HEK293 (cell line): ENCODE measurements around the gene DPM2.

Experiments
- BCL11B ChIP-seq: fragments of 450-650 bp; formaldehyde crosslinking; IDR thresholded peaks from 2 replicates; pipeline ENCODE4 v1.5.1; 2016; ENCODE audit warnings: low read depth, missing biosample characterization, missing genetic modification characterization
- KLF10 ChIP-seq: fragments of 450-650 bp; IDR thresholded peaks from 2 replicates; pipeline ENCODE4 v1.5.1; 2018; ENCODE audit warnings: missing biosample characterization, mild to moderate bottlenecking, missing genetic modification characterization
- PRDM1 ChIP-seq: fragments of 450-650 bp; formaldehyde crosslinking; IDR thresholded peaks from 2 replicates; pipeline ENCODE4; 2016; ENCODE audit warnings: missing biosample characterization, missing genetic modification characterization
- SCRT2 ChIP-seq: fragments of 450-650 bp; formaldehyde crosslinking; IDR thresholded peaks from 2 replicates; pipeline ENCODE4 v1.5.1; 2016; ENCODE audit warnings: missing biosample characterization, missing genetic modification characterization
- SETDB1 ChIP-seq: IDR thresholded peaks from one replicate; pipeline ENCODE4 v1.6.1; 2017; ENCODE audit warnings: mild to moderate bottlenecking, low read length, moderate library complexity, mixed read lengths; ENCODE audit not compliant: insufficient read length
- ZBTB20 ChIP-seq: fragments of 450-650 bp; formaldehyde crosslinking; IDR thresholded peaks from 2 replicates; pipeline ENCODE4 v1.5.1; 2016; ENCODE audit warnings: missing biosample characterization, missing genetic modification characterization
- ZBTB48 ChIP-seq: fragments of 450-650 bp; formaldehyde crosslinking; IDR thresholded peaks from 2 replicates; pipeline ENCODE4 v1.5.1; 2016; ENCODE audit warnings: missing biosample characterization, missing genetic modification characterization
- ZBTB6 ChIP-seq: fragments of 450-650 bp; formaldehyde crosslinking; IDR thresholded peaks from 2 replicates; pipeline ENCODE4 v1.5.1; 2017; ENCODE audit warnings: missing biosample characterization, missing genetic modification characterization
- ZFHX2 ChIP-seq: fragments of 450-650 bp; formaldehyde crosslinking; conservative IDR thresholded peaks from 2 replicates; pipeline ENCODE4 v1.5.1; 2016; ENCODE audit warnings: missing biosample characterization, missing genetic modification characterization
- ZNF10 ChIP-seq: fragments of 450-650 bp; formaldehyde crosslinking; IDR thresholded peaks from 2 replicates; pipeline ENCODE4 v1.5.1; 2017; ENCODE audit warnings: missing biosample characterization, missing genetic modification characterization
- ZNF16 ChIP-seq: fragments of 450-650 bp; formaldehyde crosslinking; IDR thresholded peaks from 2 replicates; pipeline ENCODE4 v1.5.1; 2016; ENCODE audit warnings: low read depth, missing biosample characterization, missing genetic modification characterization
- ZNF184 ChIP-seq: fragments of 450-650 bp; IDR thresholded peaks from 2 replicates; pipeline ENCODE4 v1.5.1; 2018; ENCODE audit warnings: missing biosample characterization, mild to moderate bottlenecking, missing genetic modification characterization
- ZNF19 ChIP-seq: fragments of 450-650 bp; formaldehyde crosslinking; IDR thresholded peaks from 2 replicates; pipeline ENCODE4; 2016; ENCODE audit warnings: missing biosample characterization, missing genetic modification characterization, low read depth
- ZNF248 ChIP-seq: fragments of 450-650 bp; formaldehyde crosslinking; IDR thresholded peaks from 2 replicates; pipeline ENCODE4 v1.5.1; 2017; ENCODE audit warnings: missing biosample characterization, missing genetic modification characterization
- ZNF26 ChIP-seq: fragments of 450-650 bp; formaldehyde crosslinking; IDR thresholded peaks from 2 replicates; pipeline ENCODE4 v1.5.1; 2016; ENCODE audit warnings: missing biosample characterization, missing genetic modification characterization
- ZNF404 ChIP-seq: fragments of 450-650 bp; formaldehyde crosslinking; IDR thresholded peaks from 2 replicates; pipeline ENCODE4 v1.5.1; 2017; ENCODE audit warnings: missing biosample characterization, missing genetic modification characterization
- ZNF571 ChIP-seq: fragments of 450-650 bp; formaldehyde crosslinking; IDR thresholded peaks from 2 replicates; pipeline ENCODE4 v1.5.0; 2017; ENCODE audit warnings: missing biosample characterization, missing genetic modification characterization
- ZNF596 ChIP-seq: fragments of 450-650 bp; IDR thresholded peaks from 2 replicates; pipeline ENCODE4 v1.5.0; 2018; ENCODE audit warnings: missing biosample characterization, mild to moderate bottlenecking, missing genetic modification characterization, moderate library complexity
- ZNF629 ChIP-seq: fragments of 450-650 bp; formaldehyde crosslinking; IDR thresholded peaks from 2 replicates; pipeline ENCODE4 v1.5.1; 2017; ENCODE audit warnings: missing biosample characterization, missing genetic modification characterization
- ZNF701 ChIP-seq: fragments of 450-650 bp; formaldehyde crosslinking; IDR thresholded peaks from 2 replicates; pipeline ENCODE4 v1.5.1; 2016; ENCODE audit warnings: missing biosample characterization, missing genetic modification characterization
- ZNF76 ChIP-seq: fragments of 450-650 bp; formaldehyde crosslinking; IDR thresholded peaks from 2 replicates; pipeline ENCODE4; 2016; ENCODE audit warnings: low read depth, missing biosample characterization, missing genetic modification characterization, borderline replicate concordance
- ZNF791 ChIP-seq: fragments of 450-650 bp; formaldehyde crosslinking; IDR thresholded peaks from 2 replicates; pipeline ENCODE4 v1.5.1; 2016; ENCODE audit warnings: missing biosample characterization, missing genetic modification characterization
- ZSCAN16 ChIP-seq: fragments of 450-650 bp; formaldehyde crosslinking; IDR thresholded peaks from 2 replicates; pipeline ENCODE4 v1.5.1; 2016; ENCODE audit warnings: missing biosample characterization, missing genetic modification characterization
- TF ChIP-seq, protein P1 (sequence below): fragments of 450-650 bp; formaldehyde crosslinking; IDR thresholded peaks from 2 replicates; pipeline ENCODE4 v1.5.1; 2016; ENCODE audit warnings: missing biosample characterization, missing genetic modification characterization
- TF ChIP-seq, protein P2 (sequence below): fragments of 450-650 bp; formaldehyde crosslinking; IDR thresholded peaks from 2 replicates; pipeline ENCODE4 v1.5.1; 2016; ENCODE audit warnings: missing biosample characterization, missing genetic modification characterization
- TF ChIP-seq, protein P3 (sequence below): fragments of 450-650 bp; formaldehyde crosslinking; IDR thresholded peaks from 2 replicates; pipeline ENCODE4 v1.5.1; 2016; ENCODE audit warnings: missing biosample characterization, missing genetic modification characterization, borderline replicate concordance
- TF ChIP-seq, protein P4 (sequence below): fragments of 450-650 bp; formaldehyde crosslinking; IDR thresholded peaks from 2 replicates; pipeline ENCODE4 v1.5.1; 2016; ENCODE audit warnings: missing biosample characterization, missing genetic modification characterization

Gene DPM2

DNA sequence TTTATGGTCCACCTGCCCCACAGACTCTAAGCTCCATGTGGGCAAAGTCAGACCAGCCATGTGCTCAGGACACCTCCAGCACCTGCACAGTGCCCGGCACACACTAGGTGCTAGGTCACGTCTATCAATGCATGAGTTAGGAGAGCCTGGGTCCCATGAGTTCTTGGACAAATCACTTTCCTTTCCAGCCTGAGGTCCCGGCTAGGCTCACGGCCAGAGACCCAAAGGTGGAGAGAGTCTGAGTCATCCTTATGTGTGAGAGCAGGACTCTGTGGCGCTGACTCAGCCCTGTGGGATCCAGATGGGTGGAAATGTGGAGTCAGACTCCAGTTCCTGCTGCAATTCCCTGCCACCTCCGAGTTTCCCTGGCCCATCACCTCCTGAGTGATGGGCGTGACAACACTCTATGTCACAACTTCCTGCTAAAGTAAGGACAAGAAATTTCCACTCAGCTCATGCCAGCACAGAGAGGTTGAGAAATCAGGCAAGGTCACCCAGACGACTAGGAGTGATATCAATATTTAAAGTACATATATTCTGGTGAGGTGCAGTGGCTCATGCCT lies 18.3 kb downstream of the DPM2 start (continued):
- TF ChIP-seq, protein P1, sequence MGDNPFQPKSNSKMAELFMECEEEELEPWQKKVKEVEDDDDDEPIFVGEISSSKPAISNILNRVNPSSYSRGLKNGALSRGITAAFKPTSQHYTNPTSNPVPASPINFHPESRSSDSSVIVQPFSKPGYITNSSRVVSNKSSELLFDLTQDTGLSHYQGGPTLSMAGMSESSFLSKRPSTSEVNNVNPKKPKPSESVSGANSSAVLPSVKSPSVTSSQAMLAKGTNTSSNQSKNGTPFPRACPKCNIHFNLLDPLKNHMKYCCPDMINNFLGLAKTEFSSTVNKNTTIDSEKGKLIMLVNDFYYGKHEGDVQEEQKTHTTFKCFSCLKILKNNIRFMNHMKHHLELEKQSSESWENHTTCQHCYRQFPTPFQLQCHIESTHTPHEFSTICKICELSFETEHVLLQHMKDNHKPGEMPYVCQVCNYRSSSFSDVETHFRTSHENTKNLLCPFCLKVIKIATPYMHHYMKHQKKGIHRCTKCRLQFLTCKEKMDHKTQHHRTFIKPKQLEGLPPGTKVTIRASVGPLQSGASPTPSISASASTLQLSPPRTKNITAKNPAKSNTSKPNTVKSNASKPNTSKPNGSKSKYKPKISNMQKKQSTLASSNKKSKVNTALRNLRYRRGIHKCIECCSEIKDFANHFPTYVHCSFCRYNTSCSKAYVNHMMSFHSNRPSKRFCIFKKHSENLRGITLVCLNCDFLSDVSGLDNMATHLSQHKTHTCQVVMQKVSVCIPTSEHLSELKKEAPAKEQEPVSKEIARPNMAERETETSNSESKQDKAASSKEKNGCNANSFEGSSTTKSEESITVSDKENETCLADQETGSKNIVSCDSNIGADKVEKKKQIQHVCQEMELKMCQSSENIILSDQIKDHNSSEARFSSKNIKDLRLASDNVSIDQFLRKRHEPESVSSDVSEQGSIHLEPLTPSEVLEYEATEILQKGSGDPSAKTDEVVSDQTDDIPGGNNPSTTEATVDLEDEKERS (tag by site-specific recombination): no peak
- TF ChIP-seq SCRT2 (tag by site-specific recombination) (no peak), ZBTB20 (no peak), ZNF248 (tag by site-specific recombination) (no peak), ZNF629 (tag by site-specific recombination) (peak; percentile 48; the same call in 1 of the 2 replicates), ZNF596 (tag by site-specific recombination) (no peak), ZBTB6 (tag by site-specific recombination) (0 out of 2 replicates have a peak, but pooled peaks have one; percentile 26), ZBTB48 (tag by site-specific recombination) (no peak), ZNF76 (tag by site-specific recombination) (no peak), ZNF571 (tag by site-specific recombination) (no peak), ZNF10 (tag by site-specific recombination) (peak; percentile 46; the same call in 1 of the 2 replicates), ZNF19 (tag by site-specific recombination) (no peak), SETDB1 (no peak), ZNF184 (tag by site-specific recombination) (no peak), BCL11B (tag by site-specific recombination) (no peak), PRDM1 (tag by site-specific recombination) (peak; percentile 83), ZFHX2 (tag by site-specific recombination) (peak; percentile 30; the same call in 1 of the 2 replicates), ZNF791 (no peak), ZSCAN16 (tag by site-specific recombination) (no peak), ZNF701 (tag by site-specific recombination) (no peak), KLF10 (tag by site-specific recombination) (peak; percentile 31; the same call in 1 of the 2 replicates), ZNF404 (tag by site-specific recombination) (no peak), ZNF26 (tag by site-specific recombination) (no peak), ZNF16 (tag by site-specific recombination) (no peak)
- TF ChIP-seq, protein P2, sequence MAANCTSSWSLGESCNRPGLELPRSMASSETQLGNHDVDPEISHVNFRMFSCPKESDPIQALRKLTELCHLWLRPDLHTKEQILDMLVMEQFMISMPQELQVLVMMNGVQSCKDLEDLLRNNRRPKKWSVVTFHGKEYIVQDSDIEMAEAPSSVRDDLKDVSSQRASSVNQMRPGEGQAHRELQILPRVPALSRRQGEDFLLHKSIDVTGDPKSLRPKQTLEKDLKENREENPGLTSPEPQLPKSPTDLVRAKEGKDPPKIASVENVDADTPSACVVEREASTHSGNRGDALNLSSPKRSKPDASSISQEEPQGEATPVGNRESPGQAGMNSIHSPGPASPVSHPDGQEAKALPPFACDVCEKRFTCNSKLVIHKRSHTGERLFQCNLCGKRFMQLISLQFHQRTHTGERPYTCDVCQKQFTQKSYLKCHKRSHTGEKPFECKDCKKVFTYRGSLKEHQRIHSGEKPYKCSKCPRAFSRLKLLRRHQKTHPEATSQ (tag by site-specific recombination): no peak
- TF ChIP-seq, protein P3, sequence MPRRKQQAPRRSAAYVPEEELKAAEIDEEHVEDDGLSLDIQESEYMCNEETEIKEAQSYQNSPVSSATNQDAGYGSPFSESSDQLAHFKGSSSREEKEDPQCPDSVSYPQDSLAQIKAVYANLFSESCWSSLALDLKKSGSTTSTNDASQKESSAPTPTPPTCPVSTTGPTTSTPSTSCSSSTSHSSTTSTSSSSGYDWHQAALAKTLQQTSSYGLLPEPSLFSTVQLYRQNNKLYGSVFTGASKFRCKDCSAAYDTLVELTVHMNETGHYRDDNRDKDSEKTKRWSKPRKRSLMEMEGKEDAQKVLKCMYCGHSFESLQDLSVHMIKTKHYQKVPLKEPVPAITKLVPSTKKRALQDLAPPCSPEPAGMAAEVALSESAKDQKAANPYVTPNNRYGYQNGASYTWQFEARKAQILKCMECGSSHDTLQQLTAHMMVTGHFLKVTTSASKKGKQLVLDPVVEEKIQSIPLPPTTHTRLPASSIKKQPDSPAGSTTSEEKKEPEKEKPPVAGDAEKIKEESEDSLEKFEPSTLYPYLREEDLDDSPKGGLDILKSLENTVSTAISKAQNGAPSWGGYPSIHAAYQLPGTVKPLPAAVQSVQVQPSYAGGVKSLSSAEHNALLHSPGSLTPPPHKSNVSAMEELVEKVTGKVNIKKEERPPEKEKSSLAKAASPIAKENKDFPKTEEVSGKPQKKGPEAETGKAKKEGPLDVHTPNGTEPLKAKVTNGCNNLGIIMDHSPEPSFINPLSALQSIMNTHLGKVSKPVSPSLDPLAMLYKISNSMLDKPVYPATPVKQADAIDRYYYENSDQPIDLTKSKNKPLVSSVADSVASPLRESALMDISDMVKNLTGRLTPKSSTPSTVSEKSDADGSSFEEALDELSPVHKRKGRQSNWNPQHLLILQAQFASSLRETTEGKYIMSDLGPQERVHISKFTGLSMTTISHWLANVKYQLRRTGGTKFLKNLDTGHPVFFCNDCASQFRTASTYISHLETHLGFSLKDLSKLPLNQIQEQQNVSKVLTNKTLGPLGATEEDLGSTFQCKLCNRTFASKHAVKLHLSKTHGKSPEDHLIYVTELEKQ (tag by site-specific recombination): no peak
- TF ChIP-seq, protein P4, sequence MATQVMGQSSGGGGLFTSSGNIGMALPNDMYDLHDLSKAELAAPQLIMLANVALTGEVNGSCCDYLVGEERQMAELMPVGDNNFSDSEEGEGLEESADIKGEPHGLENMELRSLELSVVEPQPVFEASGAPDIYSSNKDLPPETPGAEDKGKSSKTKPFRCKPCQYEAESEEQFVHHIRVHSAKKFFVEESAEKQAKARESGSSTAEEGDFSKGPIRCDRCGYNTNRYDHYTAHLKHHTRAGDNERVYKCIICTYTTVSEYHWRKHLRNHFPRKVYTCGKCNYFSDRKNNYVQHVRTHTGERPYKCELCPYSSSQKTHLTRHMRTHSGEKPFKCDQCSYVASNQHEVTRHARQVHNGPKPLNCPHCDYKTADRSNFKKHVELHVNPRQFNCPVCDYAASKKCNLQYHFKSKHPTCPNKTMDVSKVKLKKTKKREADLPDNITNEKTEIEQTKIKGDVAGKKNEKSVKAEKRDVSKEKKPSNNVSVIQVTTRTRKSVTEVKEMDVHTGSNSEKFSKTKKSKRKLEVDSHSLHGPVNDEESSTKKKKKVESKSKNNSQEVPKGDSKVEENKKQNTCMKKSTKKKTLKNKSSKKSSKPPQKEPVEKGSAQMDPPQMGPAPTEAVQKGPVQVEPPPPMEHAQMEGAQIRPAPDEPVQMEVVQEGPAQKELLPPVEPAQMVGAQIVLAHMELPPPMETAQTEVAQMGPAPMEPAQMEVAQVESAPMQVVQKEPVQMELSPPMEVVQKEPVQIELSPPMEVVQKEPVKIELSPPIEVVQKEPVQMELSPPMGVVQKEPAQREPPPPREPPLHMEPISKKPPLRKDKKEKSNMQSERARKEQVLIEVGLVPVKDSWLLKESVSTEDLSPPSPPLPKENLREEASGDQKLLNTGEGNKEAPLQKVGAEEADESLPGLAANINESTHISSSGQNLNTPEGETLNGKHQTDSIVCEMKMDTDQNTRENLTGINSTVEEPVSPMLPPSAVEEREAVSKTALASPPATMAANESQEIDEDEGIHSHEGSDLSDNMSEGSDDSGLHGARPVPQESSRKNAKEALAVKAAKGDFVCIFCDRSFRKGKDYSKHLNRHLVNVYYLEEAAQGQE: no peak
